ENCODE measurements around the gene FARS2. TPM values are rescaled to one million over a fixed set of nuclear protein-coding genes. Genes with fewer than 3 reads are reported as not detected.

The FARS2 gene
- total and polyA plus RNA-seq, 2 of the 13 experiments (the other 11 are each of a cell fraction or from before 2014, with no cell fraction given): 15.4 to 26.0 TPM

GRCh38 chr6:5499644-5500306 is 238.5 kb downstream of the FARS2 start:
- CTCF ChIA-PET (ENCODE audit: low intra/inter-chr PET ratio, low total read pairs): no interaction called here
- no peak for FAIRE-seq
- TF ChIP-seq MAFK (conservative IDR thresholded peaks at IDR 0.05 in 1 of 2, IDR thresholded peaks at IDR 0.05 in 1 of 2; ENCODE audit: low read length in 2 of 2): peak; percentile 83 to 86
- TF ChIP-seq MAFF (IDR thresholded peaks at IDR 0.05; ENCODE audit: low read depth, low read length): peak; percentile 81
- TF ChIP-seq SMAD1 (CRISPR knock-in tag; IDR thresholded peaks at IDR 0.05; ENCODE audit: borderline replicate concordance, low read depth): no peak
- Histone ChIP-seq H3K27me3 (ENCODE audit: control insufficient read depth in 1 of 2, insufficient read depth in 2 of 2, low read length in 2 of 2) (no peaks in the 10 kb centered on the region), H3K79me2 (ENCODE audit: insufficient read depth, low read length) (no peaks in the 10 kb centered on the region), H3K4me1 (ENCODE audit: insufficient read depth, low read length) (no peaks in the 10 kb centered on the region), H2AFZ (ENCODE audit: low read length) (no peak overlapping the region), H4K20me1 (ENCODE audit: insufficient read depth, low read length) (no peaks in the 10 kb centered on the region), H3K9ac (ENCODE audit: insufficient read depth, low read depth, low read length) (no peak overlapping the region), H3K4me2 (ENCODE audit: low read depth, low read length) (no peak overlapping the region), H3K9me3 (ENCODE audit: low read length) (no peaks in the 10 kb centered on the region), H3K4me3 (replicated peaks in 1 of 3; ENCODE audit: insufficient read depth in 1 of 3, low read depth in 2 of 3, low read length in 3 of 3) (no peak overlapping the region), H3K27ac (ENCODE audit: extremely low read length, insufficient read depth, low read length) (no peak overlapping the region), H3K36me3 (replicated peaks in 1 of 2; ENCODE audit: control insufficient read depth in 1 of 2, insufficient read depth in 2 of 2, low read length in 2 of 2) (no peaks in the 10 kb centered on the region)
- BruUV-seq (replicated peaks): no TSS peak
- in situ Hi-C loops (cut with HindIII; ENCODE audit: extremely low pct_ligation_motif_present, low pct_unique_long_range_greater_than_20kb) (no loop called here), intact Hi-C loops (cut with micrococcal nuclease; ENCODE audit: unreplicated experiment) (no loop called here)
- WGBS (ENCODE audit: low lambda C conversion rate): 87% methylated on average over 6 of the region's 6 CpGs
- POLR2A ChIA-PET: no interaction called here
- ATAC-seq: no peak
- DNase-seq (ENCODE audit: low spot score): no peak

DNA sequence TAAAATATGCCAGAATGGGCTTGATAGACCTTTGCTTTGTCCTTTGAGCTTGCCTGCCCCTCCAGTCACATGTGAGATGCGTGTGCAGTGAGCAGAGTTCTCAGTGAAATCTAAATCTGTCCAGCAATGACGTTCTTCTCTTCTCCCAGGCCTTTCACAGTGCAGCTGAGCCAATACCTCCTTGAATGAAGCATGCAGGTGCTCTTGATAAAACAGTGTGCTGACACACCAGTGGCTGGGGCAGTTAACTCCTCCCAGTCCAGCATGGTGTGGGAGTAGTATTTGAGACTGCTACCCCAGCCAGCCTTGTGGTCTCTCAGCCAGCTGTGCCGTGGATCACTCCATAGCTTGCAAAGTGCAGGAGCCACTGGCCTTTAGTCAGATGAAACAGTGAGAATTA is 240.5 kb downstream of the FARS2 start:
- H3K36me3 ChIP-seq (replicated peaks in 1 of 2; ENCODE audit: control insufficient read depth in 1 of 2, insufficient read depth in 2 of 2, low read length in 2 of 2): no peaks in the 10 kb centered on the region
- ATAC-seq: no peak
- no peaks in the 10 kb centered on the region for H4K20me1 ChIP-seq (ENCODE audit: insufficient read depth, low read length)
- TF ChIP-seq, protein P1, sequence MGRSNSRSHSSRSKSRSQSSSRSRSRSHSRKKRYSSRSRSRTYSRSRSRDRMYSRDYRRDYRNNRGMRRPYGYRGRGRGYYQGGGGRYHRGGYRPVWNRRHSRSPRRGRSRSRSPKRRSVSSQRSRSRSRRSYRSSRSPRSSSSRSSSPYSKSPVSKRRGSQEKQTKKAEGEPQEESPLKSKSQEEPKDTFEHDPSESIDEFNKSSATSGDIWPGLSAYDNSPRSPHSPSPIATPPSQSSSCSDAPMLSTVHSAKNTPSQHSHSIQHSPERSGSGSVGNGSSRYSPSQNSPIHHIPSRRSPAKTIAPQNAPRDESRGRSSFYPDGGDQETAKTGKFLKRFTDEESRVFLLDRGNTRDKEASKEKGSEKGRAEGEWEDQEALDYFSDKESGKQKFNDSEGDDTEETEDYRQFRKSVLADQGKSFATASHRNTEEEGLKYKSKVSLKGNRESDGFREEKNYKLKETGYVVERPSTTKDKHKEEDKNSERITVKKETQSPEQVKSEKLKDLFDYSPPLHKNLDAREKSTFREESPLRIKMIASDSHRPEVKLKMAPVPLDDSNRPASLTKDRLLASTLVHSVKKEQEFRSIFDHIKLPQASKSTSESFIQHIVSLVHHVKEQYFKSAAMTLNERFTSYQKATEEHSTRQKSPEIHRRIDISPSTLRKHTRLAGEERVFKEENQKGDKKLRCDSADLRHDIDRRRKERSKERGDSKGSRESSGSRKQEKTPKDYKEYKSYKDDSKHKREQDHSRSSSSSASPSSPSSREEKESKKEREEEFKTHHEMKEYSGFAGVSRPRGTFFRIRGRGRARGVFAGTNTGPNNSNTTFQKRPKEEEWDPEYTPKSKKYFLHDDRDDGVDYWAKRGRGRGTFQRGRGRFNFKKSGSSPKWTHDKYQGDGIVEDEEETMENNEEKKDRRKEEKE (IDR thresholded peaks at IDR 0.05): no peak
- TF ChIP-seq REXO4 (CRISPR knock-in tag; IDR thresholded peaks at IDR 0.05; ENCODE audit: borderline replicate concordance): no peak
- TF ChIP-seq SAP130 (CRISPR knock-in tag; IDR thresholded peaks at IDR 0.05; ENCODE audit: low read depth): no peak
- TF ChIP-seq RBAK (CRISPR knock-in tag; IDR thresholded peaks at IDR 0.05): no peak
- no peak for TF ChIP-seq RCOR2 (CRISPR knock-in tag; IDR thresholded peaks at IDR 0.05)
- no peak for TF ChIP-seq TIGD3 (CRISPR knock-in tag; IDR thresholded peaks at IDR 0.05; ENCODE audit: borderline replicate concordance)
- no peak for TF ChIP-seq ZNF264 (CRISPR knock-in tag; IDR thresholded peaks at IDR 0.05)
- WGBS (ENCODE audit: low lambda C conversion rate): 100% methylated on average over 3 of the region's 3 CpGs
- POLR2A ChIA-PET: no interaction called here
- no peaks in the 10 kb centered on the region for H3K9me3 ChIP-seq (ENCODE audit: low read length)
- CTCF ChIA-PET (ENCODE audit: low intra/inter-chr PET ratio, low total read pairs): no interaction called here
- H3K4me1 ChIP-seq (ENCODE audit: insufficient read depth, low read length): no peaks in the 10 kb centered on the region
- in situ Hi-C loops (cut with HindIII; ENCODE audit: extremely low pct_ligation_motif_present, low pct_unique_long_range_greater_than_20kb): no loop called here
- H3K27me3 ChIP-seq (ENCODE audit: control insufficient read depth in 1 of 2, insufficient read depth in 2 of 2, low read length in 2 of 2): no peaks in the 10 kb centered on the region
- H3K4me2 ChIP-seq (ENCODE audit: low read depth, low read length): no peak overlapping the region
- no peak overlapping the region for H2AFZ ChIP-seq (ENCODE audit: low read length)
- FAIRE-seq: peak; percentile 21
- H3K79me2 ChIP-seq (ENCODE audit: insufficient read depth, low read length): no peaks in the 10 kb centered on the region
- no peak for DNase-seq (ENCODE audit: low spot score)
- no peak overlapping the region for H3K4me3 ChIP-seq (replicated peaks in 1 of 3; ENCODE audit: insufficient read depth in 1 of 3, low read depth in 2 of 3, low read length in 3 of 3)
- H3K27ac ChIP-seq (ENCODE audit: extremely low read length, insufficient read depth, low read length): no peak overlapping the region
- no peak overlapping the region for H3K9ac ChIP-seq (ENCODE audit: insufficient read depth, low read depth, low read length)
- intact Hi-C loops (cut with micrococcal nuclease; ENCODE audit: unreplicated experiment): no loop called here
- no TSS peak for BruUV-seq (replicated peaks)

Measured in HepG2 (cell line).